CD8-positive, alpha-beta memory T cell (primary cell): ENCODE results near the gene KIZ. TPM values are rescaled to one million over a fixed set of nuclear protein-coding genes. Genes with fewer than 3 reads are reported as not detected.

Source experiments
- CTCF ChIA-PET: fragments of 350-600 bp; sonication (Branson Sonifier 250); formaldehyde crosslinking; loops from one replicate; lab custom pipeline; 2021; ENCODE audit warnings: antibody characterized with exemption; lab: Charles Lee
- POLR2A ChIA-PET: fragments of 350-600 bp; sonication (Branson Sonifier 250); formaldehyde crosslinking; loops from one replicate; lab custom pipeline; 2021; ENCODE audit warnings: antibody characterized with exemption; lab: Charles Lee
- DNase-seq, 5 donors: peaks; one replicate each; pipeline versions ENCODE4 v3.0.0 to v3.0.0-alpha.2; 2020 to 2022; ENCODE audit warnings: mixed read lengths in 1 of 5
- H3K27ac ChIP-seq: one replicate; pipeline ENCODE4 v1.7.0; 2013; ENCODE audit warnings: low read depth, mild to moderate bottlenecking, low read length, moderate library complexity
- H3K27me3 ChIP-seq: 2 replicates; pipeline ENCODE4 v1.7.0; 2013; ENCODE audit warnings: low read length, mild to moderate bottlenecking; ENCODE audit not compliant: insufficient read depth, poor library complexity, severe bottlenecking
- H3K36me3 ChIP-seq: 2 replicates; pipeline ENCODE4 v1.7.0; 2013; ENCODE audit warnings: mild to moderate bottlenecking, low read length, moderate library complexity; ENCODE audit not compliant: insufficient read depth
- H3K4me1 ChIP-seq: 2 replicates; pipeline ENCODE4 v1.7.0; 2013; ENCODE audit warnings: mild to moderate bottlenecking, low read length, moderate library complexity; ENCODE audit not compliant: insufficient read depth
- H3K4me3 ChIP-seq: 2 replicates; pipeline ENCODE4 v1.7.0; 2013; ENCODE audit warnings: mild to moderate bottlenecking, low read length
- H3K9me3 ChIP-seq: 2 replicates; pipeline ENCODE4 v1.7.0; 2013; ENCODE audit warnings: mild to moderate bottlenecking, low read length
- H3K27ac Mint-ChIP-seq, 8 donors: one replicate each; pipeline ENCODE4 v1.8.0; 2020 to 2021; ENCODE audit warnings: mixed read lengths in 8 of 8, mild to moderate bottlenecking in 6 of 8, inconsistent platforms in 3 of 8, moderate library complexity in 3 of 8
- H3K27me3 Mint-ChIP-seq, 2 donors: one replicate each; pipeline ENCODE4 v1.8.0; 2020 to 2021; ENCODE audit warnings: mixed read lengths in 2 of 2, mild to moderate bottlenecking in 1 of 2, moderate library complexity in 1 of 2
- H3K36me3 Mint-ChIP-seq, 3 donors: one replicate each; pipeline ENCODE4 v1.8.0; 2020 to 2021; ENCODE audit warnings: mixed read lengths in 3 of 3, inconsistent platforms in 1 of 3, mild to moderate bottlenecking in 1 of 3
- H3K4me1 Mint-ChIP-seq, 3 donors: one replicate each; pipeline ENCODE4 v1.8.0; 2020 to 2021; ENCODE audit warnings: mixed read lengths in 3 of 3, inconsistent platforms in 1 of 3, mild to moderate bottlenecking in 1 of 3
- H3K4me3 Mint-ChIP-seq, 7 donors: one replicate each; pipeline ENCODE4 v1.8.0; 2020 to 2021; ENCODE audit warnings: mixed read lengths in 7 of 7, mild to moderate bottlenecking in 6 of 7, moderate library complexity in 4 of 7, inconsistent platforms in 2 of 7
- H3K9me3 Mint-ChIP-seq, 5 donors: one replicate each; pipeline ENCODE4 v1.8.0; 2020 to 2022; ENCODE audit warnings: mixed read lengths in 5 of 5, mild to moderate bottlenecking in 3 of 5, moderate library complexity in 2 of 5, inconsistent platforms in 1 of 5
- polyA plus RNA-seq: library from polyadenylated mRNA; unstranded; fragments of 300-500 nt; fragmentation: Illumina TruSeq; gene quantifications from one replicate; pipeline ENCODE4 v1.2.3, GENCODE V29; 2021
- total RNA-seq, 2 experiments: library from RNA; stranded (reverse); gene quantifications; one replicate each; pipeline ENCODE4 v1.2.3, GENCODE V29; 2021

Gene KIZ
- total and polyA plus RNA-seq, 3 experiments from 2014 or later = 9.7 to 20.5 (median 13.3) TPM

DNA sequence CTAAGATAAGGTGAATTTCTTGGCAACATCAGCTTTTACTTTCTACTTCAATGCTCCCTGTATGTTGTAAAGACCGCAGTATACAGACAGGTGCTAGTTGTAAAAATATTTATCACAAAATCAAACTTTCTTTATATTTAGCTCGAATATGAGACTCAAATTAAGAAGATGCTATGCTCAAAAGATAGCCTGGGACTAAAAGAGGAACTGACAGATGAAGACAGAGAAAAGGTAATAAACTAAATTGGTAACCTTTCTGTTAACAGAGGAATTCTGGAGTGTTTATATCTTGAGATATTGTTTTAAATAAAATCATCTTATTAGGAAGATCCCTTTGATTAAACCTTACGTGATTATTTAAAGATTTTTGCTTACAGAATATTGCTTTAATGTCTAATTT is 19.5 kb downstream of the KIZ start:
- H3K36me3 Mint-ChIP-seq = peaks cover 8 to 57% (median 29%) of the 10 kb centered on the region in 3 donors
- CTCF ChIA-PET = no interaction called here
- no peaks in the 10 kb centered on the region for H3K27me3 Mint-ChIP-seq
- no peak overlapping the region for H3K27ac Mint-ChIP-seq
- Histone ChIP-seq H3K36me3 (no peaks in the 10 kb centered on the region), H3K27ac (no peak overlapping the region), H3K4me1 (no peaks in the 10 kb centered on the region), H3K9me3 (no peaks in the 10 kb centered on the region), H3K27me3 (no peaks in the 10 kb centered on the region), H3K4me3 (no peak overlapping the region)
- H3K4me1 Mint-ChIP-seq = no peaks in the 10 kb centered on the region
- DNase-seq = no peak
- POLR2A ChIA-PET = no interaction called here
- no peaks in the 10 kb centered on the region for H3K9me3 Mint-ChIP-seq
- H3K4me3 Mint-ChIP-seq = no peak overlapping the region

DNA sequence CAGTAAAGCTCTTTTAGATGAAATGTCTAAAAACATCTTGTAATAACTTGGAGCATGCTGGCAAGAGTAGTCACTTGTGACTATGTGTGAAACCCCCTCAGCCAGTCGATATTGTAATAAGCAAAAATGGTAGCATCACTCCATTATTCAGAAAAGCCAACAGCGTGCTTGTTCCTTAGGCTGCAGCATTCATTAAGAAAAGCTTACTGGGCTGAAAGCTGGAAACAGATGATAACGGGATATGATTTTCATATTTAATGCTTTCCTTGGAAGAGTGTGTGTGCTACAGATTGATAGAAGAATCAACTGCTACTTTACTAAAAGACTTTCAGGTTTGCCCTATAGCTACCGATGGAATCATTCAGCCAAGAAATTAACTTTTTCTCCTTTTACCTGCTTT is 20.3 kb downstream of the KIZ start:
- peaks cover 0 to under 1% (median 0%) of the 10 kb centered on the region in 3 donors for H3K4me1 Mint-ChIP-seq
- Histone ChIP-seq H3K36me3 (no peaks in the 10 kb centered on the region), H3K27me3 (no peaks in the 10 kb centered on the region), H3K4me3 (no peak overlapping the region), H3K27ac (no peak overlapping the region), H3K9me3 (no peaks in the 10 kb centered on the region), H3K4me1 (no peaks in the 10 kb centered on the region)
- no peak overlapping the region for H3K4me3 Mint-ChIP-seq
- CTCF ChIA-PET = no interaction called here
- no peak for DNase-seq
- peaks cover 8 to 57% (median 29%) of the 10 kb centered on the region in 3 donors for H3K36me3 Mint-ChIP-seq
- no peaks in the 10 kb centered on the region for H3K27me3 Mint-ChIP-seq
- no peak overlapping the region for H3K27ac Mint-ChIP-seq
- H3K9me3 Mint-ChIP-seq = no peaks in the 10 kb centered on the region
- POLR2A ChIA-PET = no interaction called here

DNA sequence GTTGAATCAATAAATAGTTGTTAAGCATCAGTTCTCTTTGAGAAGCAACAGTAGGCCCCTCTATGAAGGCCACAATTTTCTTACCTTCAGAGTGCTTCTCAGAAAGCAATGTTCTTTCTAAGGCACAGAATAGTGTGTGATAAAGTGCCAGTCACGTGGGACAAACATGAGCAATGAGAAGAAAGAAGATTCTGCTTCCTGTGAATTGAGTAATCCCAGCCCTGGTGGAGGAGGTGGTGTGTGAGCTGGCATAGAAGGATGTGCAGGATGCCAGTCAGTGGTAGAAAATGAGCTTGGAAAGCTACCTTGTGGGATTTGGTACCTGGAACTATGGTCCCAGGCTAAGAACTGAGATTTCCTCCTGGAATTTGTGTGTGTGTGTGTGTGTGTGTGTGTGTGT is 21.7 kb downstream of the KIZ start:
- Histone ChIP-seq H3K4me1 (no peaks in the 10 kb centered on the region), H3K27ac (no peak overlapping the region), H3K36me3 (no peaks in the 10 kb centered on the region), H3K4me3 (no peak overlapping the region), H3K9me3 (no peaks in the 10 kb centered on the region), H3K27me3 (no peaks in the 10 kb centered on the region)
- Mint-ChIP-seq H3K9me3 (no peaks in the 10 kb centered on the region), H3K4me1 (peaks cover 0 to 1% (median 0%) of the 10 kb centered on the region in 3 donors), H3K27ac (peak overlapping the region in 1 of 8 donors; percentile 88), H3K4me3 (no peak overlapping the region), H3K27me3 (no peaks in the 10 kb centered on the region), H3K36me3 (peaks cover 8 to 59% (median 24%) of the 10 kb centered on the region in 3 donors)
- ChIA-PET POLR2A (no interaction called here), CTCF (no interaction called here)
- DNase-seq = no peak

- H3K27ac Mint-ChIP-seq = no peak overlapping the region
- CTCF ChIA-PET = no interaction called here
These were observed 23.5 kb downstream of the KIZ start for GRCh38 chr20:21149344-21149743.

DNA sequence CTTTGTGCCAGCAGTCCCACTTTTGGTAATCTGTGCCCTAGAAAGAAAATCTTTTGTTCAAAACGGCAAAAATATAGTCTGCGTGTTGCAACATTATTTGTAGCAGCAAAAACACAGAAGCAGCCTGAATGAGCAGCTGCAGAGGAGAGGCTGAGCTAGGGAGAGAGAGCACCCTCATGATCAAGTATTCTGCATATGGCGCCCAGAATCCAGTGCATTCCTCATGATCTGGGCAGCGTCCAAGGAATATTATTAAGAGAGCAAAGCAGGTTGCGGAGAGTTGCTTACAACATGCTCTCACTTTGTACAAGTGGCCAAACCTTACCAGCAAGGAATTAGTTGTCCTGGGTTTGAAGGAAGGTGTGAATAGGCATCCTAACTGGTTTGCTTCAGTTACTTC is 25.9 kb downstream of the KIZ start:
- DNase-seq = no peak
- peaks cover 0 to 1% (median 0%) of the 10 kb centered on the region in 3 donors for H3K4me1 Mint-ChIP-seq
- ChIA-PET POLR2A (no interaction called here), CTCF (no interaction called here)
- no peaks in the 10 kb centered on the region for H3K9me3 Mint-ChIP-seq
- no peak overlapping the region for H3K4me3 Mint-ChIP-seq
- Histone ChIP-seq H3K27ac (no peak overlapping the region), H3K4me1 (no peaks in the 10 kb centered on the region), H3K9me3 (no peaks in the 10 kb centered on the region), H3K4me3 (no peak overlapping the region), H3K36me3 (no peaks in the 10 kb centered on the region), H3K27me3 (no peaks in the 10 kb centered on the region)
- peaks cover 24 to 64% (median 32%) of the 10 kb centered on the region in 3 donors for H3K36me3 Mint-ChIP-seq
- no peak overlapping the region for H3K27ac Mint-ChIP-seq
- no peaks in the 10 kb centered on the region for H3K27me3 Mint-ChIP-seq

More at GRCh38 chr20:21149344-21149743, 23.5 kb downstream of the KIZ start:
- no peak overlapping the region for H3K4me3 Mint-ChIP-seq
- no peak overlapping the region for H3K4me3 ChIP-seq
- H3K9me3 ChIP-seq = no peaks in the 10 kb centered on the region
- H3K9me3 Mint-ChIP-seq = no peaks in the 10 kb centered on the region
- H3K27me3 Mint-ChIP-seq = no peaks in the 10 kb centered on the region
- H3K4me1 ChIP-seq = no peaks in the 10 kb centered on the region
- no peak overlapping the region for H3K27ac ChIP-seq
- peaks cover 17 to 67% (median 25%) of the 10 kb centered on the region in 3 donors for H3K36me3 Mint-ChIP-seq
- POLR2A ChIA-PET = no interaction called here
- peaks cover 0 to 1% (median 0%) of the 10 kb centered on the region in 3 donors for H3K4me1 Mint-ChIP-seq
- H3K27me3 ChIP-seq = no peaks in the 10 kb centered on the region
- no peaks in the 10 kb centered on the region for H3K36me3 ChIP-seq
- DNase-seq = no peak

DNA sequence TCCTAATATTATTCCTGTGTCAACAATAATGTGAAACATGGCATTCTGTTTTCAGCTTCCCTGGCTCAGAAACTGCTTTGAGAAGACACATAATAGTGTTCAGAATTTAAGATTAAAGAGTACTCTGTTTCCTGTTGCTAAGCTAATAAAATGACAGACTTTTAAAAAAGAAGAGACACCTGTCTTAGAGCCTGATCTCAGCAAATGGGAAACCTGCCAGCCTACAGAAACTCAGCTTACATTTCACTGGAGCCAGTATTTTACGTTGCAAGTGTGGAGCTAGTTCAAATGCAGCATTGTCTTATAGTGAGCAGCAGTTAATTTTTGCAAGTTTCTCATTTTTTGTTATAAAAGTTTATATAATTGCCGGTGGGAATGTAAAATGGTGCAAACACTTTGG is 28.8 kb downstream of the KIZ start:
- CTCF ChIA-PET = no interaction called here
- H3K4me3 Mint-ChIP-seq = no peak overlapping the region

GRCh38 chr20:21155268-21155667 is 29.4 kb downstream of the KIZ start:
- H3K4me1 ChIP-seq = no peaks in the 10 kb centered on the region
- no peak overlapping the region for H3K4me3 ChIP-seq
- Mint-ChIP-seq H3K9me3 (no peaks in the 10 kb centered on the region), H3K27me3 (no peaks in the 10 kb centered on the region), H3K4me1 (peaks cover 0 to 1% (median 0%) of the 10 kb centered on the region in 3 donors), H3K27ac (no peak overlapping the region), H3K36me3 (peaks cover 14 to 51% (median 30%) of the 10 kb centered on the region in 3 donors), H3K4me3 (no peak overlapping the region)
- H3K27me3 ChIP-seq = no peaks in the 10 kb centered on the region
- no peaks in the 10 kb centered on the region for H3K9me3 ChIP-seq
- POLR2A ChIA-PET = no interaction called here
- CTCF ChIA-PET = no interaction called here
- H3K27ac ChIP-seq = no peak overlapping the region
- no peak for DNase-seq
- no peaks in the 10 kb centered on the region for H3K36me3 ChIP-seq

More for the DNA sequence above, 28.8 kb downstream of the KIZ start:
- no peak overlapping the region for H3K27ac ChIP-seq
- Mint-ChIP-seq H3K27ac (no peak overlapping the region), H3K27me3 (no peaks in the 10 kb centered on the region), H3K36me3 (peaks cover 9 to 49% (median 30%) of the 10 kb centered on the region in 3 donors), H3K4me1 (peaks cover 0 to 1% (median 0%) of the 10 kb centered on the region in 3 donors), H3K9me3 (no peaks in the 10 kb centered on the region)
- no peak for DNase-seq
- no peak overlapping the region for H3K4me3 ChIP-seq
- H3K36me3 ChIP-seq = no peaks in the 10 kb centered on the region
- POLR2A ChIA-PET = no interaction called here
- H3K27me3 ChIP-seq = no peaks in the 10 kb centered on the region
- H3K4me1 ChIP-seq = no peaks in the 10 kb centered on the region
- H3K9me3 ChIP-seq = no peaks in the 10 kb centered on the region

GRCh38 chr20:21156266-21156665 is 30.4 kb downstream of the KIZ start:
- DNase-seq = no peak
- H3K4me3 Mint-ChIP-seq = no peak overlapping the region
- no peaks in the 10 kb centered on the region for H3K9me3 Mint-ChIP-seq
- ChIA-PET CTCF (no interaction called here), POLR2A (no interaction called here)
- H3K27me3 Mint-ChIP-seq = no peaks in the 10 kb centered on the region
- Histone ChIP-seq H3K4me1 (no peaks in the 10 kb centered on the region), H3K36me3 (no peaks in the 10 kb centered on the region), H3K4me3 (no peak overlapping the region), H3K27ac (no peak overlapping the region), H3K9me3 (no peaks in the 10 kb centered on the region), H3K27me3 (no peaks in the 10 kb centered on the region)
- H3K36me3 Mint-ChIP-seq = peaks cover 16 to 48% (median 33%) of the 10 kb centered on the region in 3 donors
- peaks cover 0 to under 1% (median 0%) of the 10 kb centered on the region in 3 donors for H3K4me1 Mint-ChIP-seq
- H3K27ac Mint-ChIP-seq = no peak overlapping the region
